SIG-M5 treated with dmso at 0.1 percent for 504 hours (cell line): Measurements from ENCODE around the gene CCL20.
A peak's percentile ranks its signal among the peaks of the same experiment; 100 is the strongest.
"Not testable (repeated sequence)": the region's sequence is repeated elsewhere in the genome, so short reads cannot be mapped to it uniquely, and the experiment has no call there.

Source experiments
- DNase-seq: peaks from one replicate; lab custom pipeline; 2025; ENCODE audit not compliant: unreplicated experiment; lab: John Stamatoyannopoulos, UW

CCL20 gene

GRCh38 chr2:227813562-227814353 is at the start of gene CCL20:
CCL20 (plus strand) TSS chr2:227813842; CDS start chr2:227813912, 70 bp downstream.
- no peak for DNase-seq

GRCh38 chr2:227765788-227766372 is 47.8 kb upstream of the CCL20 start:
- DNase-seq = no peak

- DNase-seq = peak; percentile 54
Measured at GRCh38 chr2:227766373-227766883, 47.2 kb upstream of the CCL20 start.

GRCh38 chr2:227767830-227768229 is 45.8 kb upstream of the CCL20 start:
- no peak for DNase-seq

- no peak for DNase-seq
Measured at GRCh38 chr2:227772197-227772661, 41.4 kb upstream of the CCL20 start.

GRCh38 chr2:227772932-227773331 is 40.7 kb upstream of the CCL20 start:
- DNase-seq = no peak

GRCh38 chr2:227774011-227774624 is 39.5 kb upstream of the CCL20 start:
- DNase-seq = no peak

- DNase-seq = no peak
Measured at GRCh38 chr2:227774895-227775842, 38.5 kb upstream of the CCL20 start.

GRCh38 chr2:227780981-227781615 is 32.5 kb upstream of the CCL20 start:
- DNase-seq = no peak

GRCh38 chr2:227781841-227782240 is 31.8 kb upstream of the CCL20 start:
- DNase-seq = no peak

GRCh38 chr2:227782804-227783203 is 30.8 kb upstream of the CCL20 start:
- no peak for DNase-seq

GRCh38 chr2:227783404-227784138 is 30.1 kb upstream of the CCL20 start:
- DNase-seq = peak; percentile 75

- no peak for DNase-seq
Measured at GRCh38 chr2:227785293-227785692, 28.3 kb upstream of the CCL20 start.

- no peak for DNase-seq
Measured at GRCh38 chr2:227788561-227789018, 25.1 kb upstream of the CCL20 start.

- no peak for DNase-seq
Measured at GRCh38 chr2:227789803-227790202, 23.8 kb upstream of the CCL20 start.

GRCh38 chr2:227793148-227793712 is 20.4 kb upstream of the CCL20 start:
- DNase-seq = no peak

GRCh38 chr2:227796045-227796711 is 17.5 kb upstream of the CCL20 start:
- no peak for DNase-seq

GRCh38 chr2:227796768-227797167 is 16.9 kb upstream of the CCL20 start:
- not testable (repeated sequence) for DNase-seq

GRCh38 chr2:227799202-227799601 is 14.4 kb upstream of the CCL20 start:
- no peak for DNase-seq
